HepG2 (cell line): Measurements from ENCODE around the gene DST. TPM values are rescaled to one million over a fixed set of nuclear protein-coding genes. Genes with fewer than 3 reads are reported as not detected.

Source experiments
- ATAC-seq: fragments of 200-7000 bp; cut with Tn5 transposase; 3 replicates; pipeline ENCODE4 v1.9.1; 2020; ENCODE audit warnings: mild to moderate bottlenecking, moderate library complexity
- BruUV-seq: library from RNA; stranded (reverse); fragments of 400-500 nt; replicated peaks from 2 replicates; lab custom pipeline; 2021; lab: Mats Ljungman, UMichigan
- CTCF ChIA-PET: fragments of 300-600 bp; formaldehyde crosslinking; extraction: SDS; loops from one replicate; lab custom pipeline; 2021; ENCODE audit warnings: low total read pairs, inconsistent platforms, low intra/inter-chr PET ratio; lab: Yijun Ruan, JAX
- POLR2A ChIA-PET: fragments of 350-600 bp; sonication (Branson Sonifier 250); formaldehyde crosslinking; loops from one replicate; lab custom pipeline; 2020; ENCODE audit warnings: antibody characterized with exemption, inconsistent platforms; lab: Yijun Ruan, JAX
- DNase-seq: peaks from one replicate; pipeline ENCODE4 v3.0.0-alpha.2; 2015; ENCODE audit warnings: low spot score
- FAIRE-seq: peaks from 3 replicates; lab custom pipeline; 2011; peaks lifted over from hg19 to GRCh38; lab: Jason Lieb, UNC
- H2AFZ ChIP-seq: one replicate; pipeline ENCODE4 v1.6.1; 2011; ENCODE audit warnings: low read length, inconsistent platforms
- H3K27ac ChIP-seq: fragments of 300-600 bp; 3 replicates; pipeline ENCODE4 v1.8.0; 2011; ENCODE audit warnings: mixed run types, mild to moderate bottlenecking, mixed read lengths, low read length, inconsistent platforms; ENCODE audit not compliant: insufficient read depth; ENCODE audit errors: extremely low read length
- H3K27me3 ChIP-seq, 2 experiments: fragments of 200-600 bp in 1 of 2; 2 replicates in 1 of 2; 3 replicates in 1 of 2; pipeline versions ENCODE4 v1.6.0 to v1.8.0; 2011; ENCODE audit warnings: low read length in 2 of 2, mild to moderate bottlenecking in 2 of 2, moderate library complexity in 2 of 2, inconsistent platforms in 1 of 2; ENCODE audit not compliant: insufficient read depth in 2 of 2, control insufficient read depth in 1 of 2
- H3K36me3 ChIP-seq, 2 experiments: fragments of 200-600 bp in 1 of 2; replicated peaks in 1 of 2; 2 replicates in 1 of 2; 3 replicates in 1 of 2; pipeline versions ENCODE4 v1.5.1 to v1.8.0; 2011; ENCODE audit warnings: low read length in 2 of 2, inconsistent platforms in 1 of 2; ENCODE audit not compliant: insufficient read depth in 2 of 2, control insufficient read depth in 1 of 2
- H3K4me1 ChIP-seq: 2 replicates; pipeline ENCODE4 v1.5.1; 2012; ENCODE audit warnings: low read length, inconsistent platforms; ENCODE audit not compliant: insufficient read depth
- H3K4me2 ChIP-seq: 2 replicates; pipeline ENCODE4 v1.6.0; 2011; ENCODE audit warnings: low read depth, low read length, inconsistent platforms
- H3K4me3 ChIP-seq, 3 experiments: fragments of 200-600 bp in 1 of 3; sonication (generic), shearing (Covaris generic) in 1 of 3; replicated peaks in 1 of 3; 2 replicates each; pipeline ENCODE4 v1.5.1; 2011 to 2016; ENCODE audit warnings: low read length in 3 of 3, inconsistent platforms in 2 of 3, low read depth in 2 of 3, mild to moderate bottlenecking in 2 of 3, control low read depth in 1 of 3, mixed read lengths in 1 of 3; ENCODE audit not compliant: insufficient read depth in 1 of 3
- H3K79me2 ChIP-seq: one replicate; pipeline ENCODE4 v1.6.1; 2011; ENCODE audit warnings: low read length, inconsistent platforms; ENCODE audit not compliant: insufficient read depth
- H3K9ac ChIP-seq: 2 replicates; pipeline ENCODE4 v1.6.0; 2011; ENCODE audit warnings: mild to moderate bottlenecking, low read depth, low read length, inconsistent platforms; ENCODE audit not compliant: insufficient read depth
- H3K9me3 ChIP-seq: 2 replicates; pipeline ENCODE4 v1.5.1; 2012; ENCODE audit warnings: mild to moderate bottlenecking, low read length
- H4K20me1 ChIP-seq: 2 replicates; pipeline ENCODE4 v1.6.0; 2011; ENCODE audit warnings: inconsistent platforms, mild to moderate bottlenecking, low read length, moderate library complexity; ENCODE audit not compliant: insufficient read depth
- CHD4 ChIP-seq: fragments of 200-600 bp; sonication (generic); IDR thresholded peaks from 2 replicates; pipeline ENCODE4 v1.7.0; 2017; ENCODE audit warnings: mild to moderate bottlenecking, low read length, borderline replicate concordance
- MAF1 ChIP-seq: sonication (generic); formaldehyde crosslinking; IDR thresholded peaks from 2 replicates; pipeline ENCODE4 v1.5.0; 2020; ENCODE audit warnings: missing genetic modification reagents, borderline replicate concordance
- MEIS2 ChIP-seq: sonication (generic); formaldehyde crosslinking; IDR thresholded peaks from 2 replicates; pipeline ENCODE4 v1.9.0; 2021; ENCODE audit warnings: mild to moderate bottlenecking, missing genetic modification reagents
- NCOA2 ChIP-seq: sonication (generic); formaldehyde crosslinking; IDR thresholded peaks from 2 replicates; pipeline ENCODE4 v1.8.0; 2022; ENCODE audit warnings: inconsistent platforms
- TRIM24 ChIP-seq: sonication (generic); formaldehyde crosslinking; IDR thresholded peaks from 2 replicates; pipeline ENCODE4 v1.8.0; 2022; ENCODE audit warnings: mild to moderate bottlenecking, missing genetic modification reagents
- TSC22D2 ChIP-seq: sonication (generic); formaldehyde crosslinking; IDR thresholded peaks from 2 replicates; pipeline ENCODE4 v1.5.1; 2020; ENCODE audit warnings: missing genetic modification reagents, mild to moderate bottlenecking, borderline replicate concordance
- ZBTB4 ChIP-seq: sonication (generic); formaldehyde crosslinking; IDR thresholded peaks from 2 replicates; pipeline ENCODE4 v1.4.0; 2020; ENCODE audit warnings: missing genetic modification reagents, mild to moderate bottlenecking, borderline replicate concordance
- WGBS: methylation state at CpG from one replicate; pipeline ENCODE4 v1.1.6; 2017; ENCODE audit warnings: low lambda C conversion rate; 5-methylcytosine and 5-hydroxymethylcytosine counted together
- in situ Hi-C: cut with HindIII; loops from 2 replicates; pipeline ENCODE4 v1.10.0; 2017; ENCODE audit warnings: low pct_unique_long_range_greater_than_20kb; ENCODE audit not compliant: extremely low pct_ligation_motif_present
- intact Hi-C: fragments of 100-400 bp; cut with micrococcal nuclease; formaldehyde crosslinking; loops from one replicate; pipeline ENCODE4 v1.10.0; 2022; ENCODE audit not compliant: unreplicated experiment
- polyA plus RNA-seq, 8 experiments: library from polyadenylated mRNA; depleted of rRNA in 3 of 8; stranded (reverse) in 7 of 8; unstranded in 1 of 8; fragments of >200 nt; fragmentation: Illumina TruSeq in 4 of 8; extraction: Trizol in 4 of 8; gene quantifications; 2 replicates each; pipeline versions ENCODE4 v1.2.1 to v1.2.3, GENCODE V29; 2011 to 2016; ENCODE audit warnings: low read depth in 4 of 8, missing spikeins in 1 of 8, mixed read lengths in 1 of 8; ENCODE audit not compliant: insufficient read depth in 1 of 8
- total RNA-seq, 5 experiments: library from RNA; depleted of rRNA; stranded (reverse); fragments of >200 nt; fragmentation: Illumina TruSeq; extraction: Trizol; gene quantifications; 2 replicates each; pipeline ENCODE4 v1.2.3, GENCODE V29; 2016; ENCODE audit warnings: low read depth in 1 of 5
- TF ChIP-seq, protein P1 (sequence below): sonication (generic); formaldehyde crosslinking; IDR thresholded peaks from 2 replicates; pipeline ENCODE4 v1.9.0; 2021; ENCODE audit warnings: missing genetic modification reagents, mild to moderate bottlenecking, borderline replicate concordance

The DST gene
- total and polyA plus RNA-seq, 2 of the 13 experiments (the other 11 are each of a cell fraction or from before 2014, with no cell fraction given), result 64.4 to 89.0 TPM

GRCh38 chr6:56479381-56479780, 163.3 kb downstream of the DST start:
- H3K9me3 ChIP-seq, result no peaks in the 10 kb centered on the region
- H3K27me3 ChIP-seq, result no peaks in the 10 kb centered on the region
- ATAC-seq (no peak), DNase-seq (no peak), FAIRE-seq (no peak)
- no peak overlapping the region for H3K27ac ChIP-seq
- H2AFZ ChIP-seq, result no peak overlapping the region
- TF ChIP-seq CHD4, result 0 out of 2 replicates have a peak, but pooled peaks have one; percentile 29
- TF ChIP-seq, protein P1, sequence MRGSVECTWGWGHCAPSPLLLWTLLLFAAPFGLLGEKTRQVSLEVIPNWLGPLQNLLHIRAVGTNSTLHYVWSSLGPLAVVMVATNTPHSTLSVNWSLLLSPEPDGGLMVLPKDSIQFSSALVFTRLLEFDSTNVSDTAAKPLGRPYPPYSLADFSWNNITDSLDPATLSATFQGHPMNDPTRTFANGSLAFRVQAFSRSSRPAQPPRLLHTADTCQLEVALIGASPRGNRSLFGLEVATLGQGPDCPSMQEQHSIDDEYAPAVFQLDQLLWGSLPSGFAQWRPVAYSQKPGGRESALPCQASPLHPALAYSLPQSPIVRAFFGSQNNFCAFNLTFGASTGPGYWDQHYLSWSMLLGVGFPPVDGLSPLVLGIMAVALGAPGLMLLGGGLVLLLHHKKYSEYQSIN (CRISPR knock-in tag), result no peak
- H3K4me3 ChIP-seq, result no peak overlapping the region
- ChIA-PET CTCF (no interaction called here), POLR2A (no interaction called here)
- H3K9ac ChIP-seq, result no peak overlapping the region
- peaks cover 16% of the 10 kb centered on the region for H3K4me1 ChIP-seq
- H3K79me2 ChIP-seq, result no peaks in the 10 kb centered on the region
- peaks cover 19 to 40% of the 10 kb centered on the region in 2 experiments for H3K36me3 ChIP-seq
- intact Hi-C loops, result no loop called here
- H3K4me2 ChIP-seq, result no peak overlapping the region
- no peaks in the 10 kb centered on the region for H4K20me1 ChIP-seq
- BruUV-seq, result no TSS peak
- WGBS, result 95% methylated on average over 3 of the region's 3 CpGs
- in situ Hi-C loops, result no loop called here

- peaks cover 21 to 45% of the 10 kb centered on the region in 2 experiments for H3K36me3 ChIP-seq
- in situ Hi-C loops, result no loop called here
- no peak overlapping the region for H3K4me2 ChIP-seq
- TF ChIP-seq TSC22D2 (CRISPR knock-in tag), result no peak
- no peak for TF ChIP-seq ZBTB4 (CRISPR knock-in tag)
- no peak for TF ChIP-seq NCOA2
- no peak for TF ChIP-seq TRIM24 (CRISPR knock-in tag)
- no peak for TF ChIP-seq MAF1 (CRISPR knock-in tag)
- TF ChIP-seq MEIS2, result no peak
- intact Hi-C loops, result no loop called here
- DNase-seq, result no peak
- H3K9ac ChIP-seq, result no peak overlapping the region
- H3K4me3 ChIP-seq, result no peak overlapping the region
- BruUV-seq, result no TSS peak
- no peak for ATAC-seq
- H3K27ac ChIP-seq, result no peak overlapping the region
- FAIRE-seq, result no peak
- POLR2A ChIA-PET, result no interaction called here
- no peaks in the 10 kb centered on the region for H3K79me2 ChIP-seq
- CTCF ChIA-PET, result no interaction called here
- no peaks in the 10 kb centered on the region for H4K20me1 ChIP-seq
- H3K4me1 ChIP-seq, result peaks cover 14% of the 10 kb centered on the region
- no peaks in the 10 kb centered on the region for H3K9me3 ChIP-seq
- no peak overlapping the region for H2AFZ ChIP-seq
- WGBS, result 96% methylated on average over 1 of the region's 1 CpG
- H3K27me3 ChIP-seq, result no peaks in the 10 kb centered on the region
Measured at GRCh38 chr6:56478202-56478601, 164.5 kb downstream of the DST start.
